ENCODE data around the gene HOXD1. TPM values are rescaled to one million over a fixed set of nuclear protein-coding genes. Genes with fewer than 3 reads are reported as not detected.

Gene HOXD1
- total RNA-seq, 4 donors from 2014 or later = 0.85 to 0.89 TPM; not detected in 2

DNA sequence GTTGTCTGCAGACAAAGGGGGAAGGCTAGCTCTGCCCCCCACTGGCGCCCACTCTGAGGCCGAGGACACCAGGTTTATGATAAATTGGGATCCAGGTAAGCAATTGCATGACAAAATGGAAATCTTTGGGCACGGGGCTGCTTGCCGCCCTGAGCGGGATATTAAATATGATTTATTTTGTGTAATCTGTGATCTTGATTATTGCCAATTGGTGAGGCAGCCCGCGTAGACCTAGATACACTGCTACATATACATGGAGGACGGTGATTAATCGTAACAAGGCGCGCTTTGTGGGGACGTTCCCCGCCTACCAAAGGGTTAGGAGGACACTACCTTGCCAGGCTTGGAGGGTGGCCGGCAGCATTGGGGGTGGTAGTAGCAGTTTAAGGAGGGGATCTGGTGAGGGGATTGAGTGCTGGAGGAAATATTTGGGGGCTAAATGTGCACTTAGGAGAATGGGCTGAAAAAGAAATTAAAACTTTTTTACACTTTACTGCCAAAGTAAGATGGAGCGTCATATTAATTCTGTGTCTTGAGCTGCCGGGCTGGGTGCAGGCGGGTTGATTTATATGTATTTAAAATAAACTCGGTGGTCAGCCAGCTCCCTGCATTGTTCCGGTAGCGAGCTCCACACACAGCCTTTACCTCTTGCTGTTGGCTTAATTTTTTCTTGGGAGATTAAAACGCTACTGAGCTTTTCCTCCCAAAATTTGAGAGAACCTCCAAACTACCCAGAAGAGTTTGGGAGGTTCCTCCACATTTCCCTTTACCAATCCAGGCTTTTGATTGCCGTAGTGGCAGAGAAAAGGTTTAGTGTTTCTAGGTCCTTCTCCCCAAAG lies 27.3 kb upstream of the HOXD1 start:
- WGBS = 52% methylated on average over 22 of the region's 22 CpGs
- Histone ChIP-seq H3K27ac (no peak overlapping the region), H3K9me3 (no peaks in the 10 kb centered on the region), H3K4me3 (peak overlapping the region; percentile 26), H3K36me3 (no peaks in the 10 kb centered on the region), H3K27me3 (peaks cover 99% of the 10 kb centered on the region), H3K4me1 (peaks cover 58% of the 10 kb centered on the region)
- TF ChIP-seq EP300 (IDR thresholded peaks at IDR 0.05) (no peak), POLR2A (IDR thresholded peaks at IDR 0.05) (no peak), POLR2AphosphoS5 (IDR thresholded peaks at IDR 0.05) (no peak)
- TF ChIP-seq, protein P1, sequence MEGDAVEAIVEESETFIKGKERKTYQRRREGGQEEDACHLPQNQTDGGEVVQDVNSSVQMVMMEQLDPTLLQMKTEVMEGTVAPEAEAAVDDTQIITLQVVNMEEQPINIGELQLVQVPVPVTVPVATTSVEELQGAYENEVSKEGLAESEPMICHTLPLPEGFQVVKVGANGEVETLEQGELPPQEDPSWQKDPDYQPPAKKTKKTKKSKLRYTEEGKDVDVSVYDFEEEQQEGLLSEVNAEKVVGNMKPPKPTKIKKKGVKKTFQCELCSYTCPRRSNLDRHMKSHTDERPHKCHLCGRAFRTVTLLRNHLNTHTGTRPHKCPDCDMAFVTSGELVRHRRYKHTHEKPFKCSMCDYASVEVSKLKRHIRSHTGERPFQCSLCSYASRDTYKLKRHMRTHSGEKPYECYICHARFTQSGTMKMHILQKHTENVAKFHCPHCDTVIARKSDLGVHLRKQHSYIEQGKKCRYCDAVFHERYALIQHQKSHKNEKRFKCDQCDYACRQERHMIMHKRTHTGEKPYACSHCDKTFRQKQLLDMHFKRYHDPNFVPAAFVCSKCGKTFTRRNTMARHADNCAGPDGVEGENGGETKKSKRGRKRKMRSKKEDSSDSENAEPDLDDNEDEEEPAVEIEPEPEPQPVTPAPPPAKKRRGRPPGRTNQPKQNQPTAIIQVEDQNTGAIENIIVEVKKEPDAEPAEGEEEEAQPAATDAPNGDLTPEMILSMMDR (IDR thresholded peaks at IDR 0.05) = no peak
- no peak for DNase-seq (ENCODE audit: low spot score in 2 of 2)

DNA sequence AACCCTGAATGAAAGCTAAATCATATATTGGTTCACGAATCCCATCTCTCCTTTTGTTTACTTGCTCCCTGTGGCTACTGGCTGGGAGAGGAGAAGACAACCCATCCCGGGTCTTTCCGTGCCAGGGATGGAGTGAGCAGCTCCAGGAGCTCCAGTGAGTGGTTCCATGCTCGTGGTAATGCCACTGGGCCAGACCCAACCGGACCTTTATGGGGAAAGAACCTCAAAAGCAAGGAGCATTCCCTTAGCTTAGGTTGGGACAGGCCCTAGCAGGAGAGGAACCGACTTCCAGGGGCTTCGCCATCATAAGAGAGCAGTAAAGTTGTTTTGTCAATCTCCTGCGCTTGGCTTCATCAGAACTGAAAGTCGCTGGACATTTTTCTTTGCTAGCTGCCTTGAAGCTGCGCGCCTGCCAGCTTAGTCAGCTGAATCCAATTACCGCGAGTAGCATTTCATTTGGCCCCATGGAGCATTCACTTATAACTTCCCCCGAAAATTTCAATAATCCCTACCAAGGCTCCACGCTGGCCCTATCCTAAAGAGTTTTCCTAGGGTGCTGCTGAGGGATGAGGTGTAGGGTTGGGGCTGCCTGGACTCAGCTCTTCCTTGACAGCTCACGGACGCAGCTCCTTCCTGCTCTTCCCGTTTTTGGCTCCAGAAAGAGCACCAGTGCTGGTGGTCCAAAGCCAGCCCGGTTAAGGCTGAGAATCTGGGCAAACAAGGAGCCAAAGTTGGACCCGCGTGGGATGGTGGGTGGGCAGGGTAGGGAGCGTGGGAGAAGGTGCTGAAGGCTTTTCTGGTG lies 26.4 kb upstream of the HOXD1 start:
- 7% methylated on average over 22 of the region's 22 CpGs for WGBS
- H3K4me1 ChIP-seq = peaks cover 54% of the 10 kb centered on the region
- DNase-seq (ENCODE audit: low spot score in 2 of 2) = no peak
- no peak for TF ChIP-seq POLR2A (IDR thresholded peaks at IDR 0.05)
- TF ChIP-seq, protein P1 (IDR thresholded peaks at IDR 0.05) = no peak
- peak overlapping the region; percentile 15 for H3K4me3 ChIP-seq
- peaks cover 98% of the 10 kb centered on the region for H3K27me3 ChIP-seq
- no peaks in the 10 kb centered on the region for H3K9me3 ChIP-seq
- H3K27ac ChIP-seq = no peak overlapping the region
- H3K36me3 ChIP-seq = no peaks in the 10 kb centered on the region

DNA sequence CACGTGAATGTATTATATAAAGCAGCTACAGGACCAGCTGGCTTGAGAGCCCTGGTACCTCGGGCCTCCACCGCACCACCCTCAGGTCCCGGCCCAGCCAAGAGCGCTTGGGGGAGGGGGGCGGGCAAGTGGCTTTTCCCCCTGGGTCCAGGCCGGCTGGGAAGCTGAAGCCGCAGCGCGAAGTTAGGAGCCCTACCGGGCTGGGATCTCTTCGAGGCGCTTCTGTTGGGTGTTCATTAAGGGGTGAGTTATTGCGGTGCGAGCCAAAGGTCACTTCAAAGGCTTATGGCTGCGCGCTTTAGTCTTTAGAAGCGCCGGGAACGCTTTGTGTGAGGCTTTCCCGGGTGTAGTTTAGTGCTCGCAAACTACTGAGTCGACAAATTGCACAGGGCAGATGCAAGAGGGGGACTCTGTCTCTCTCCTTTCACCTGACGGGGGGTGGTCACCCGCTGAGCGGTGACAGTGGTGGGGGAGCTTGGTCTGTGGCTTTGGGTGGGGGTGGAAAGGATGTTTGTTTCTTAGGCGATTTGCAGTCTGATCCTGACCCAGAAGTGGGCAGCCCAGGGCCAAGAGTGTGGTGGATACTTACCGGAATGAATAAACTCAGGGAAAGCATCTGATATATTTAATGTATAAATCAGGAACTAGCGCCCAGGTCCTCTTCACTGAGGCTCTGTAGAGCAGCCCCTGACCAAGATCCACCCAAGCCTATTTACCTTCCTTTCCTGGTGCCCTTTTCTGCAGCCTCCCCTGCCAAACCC lies 25.4 kb upstream of the HOXD1 start:
- no peaks in the 10 kb centered on the region for H3K36me3 ChIP-seq
- 47% methylated on average over 27 of the region's 29 CpGs for WGBS
- H3K4me3 ChIP-seq = no peak overlapping the region
- H3K4me1 ChIP-seq = peaks cover 44% of the 10 kb centered on the region
- no peak for DNase-seq (ENCODE audit: low spot score in 2 of 2)
- no peak overlapping the region for H3K27ac ChIP-seq
- TF ChIP-seq, protein P1 (IDR thresholded peaks at IDR 0.05) = no peak
- no peak for TF ChIP-seq POLR2AphosphoS5 (IDR thresholded peaks at IDR 0.05)
- TF ChIP-seq EP300 (IDR thresholded peaks at IDR 0.05) = no peak
- no peak for TF ChIP-seq POLR2A (IDR thresholded peaks at IDR 0.05)
- peaks cover 98% of the 10 kb centered on the region for H3K27me3 ChIP-seq
- no peaks in the 10 kb centered on the region for H3K9me3 ChIP-seq

DNA sequence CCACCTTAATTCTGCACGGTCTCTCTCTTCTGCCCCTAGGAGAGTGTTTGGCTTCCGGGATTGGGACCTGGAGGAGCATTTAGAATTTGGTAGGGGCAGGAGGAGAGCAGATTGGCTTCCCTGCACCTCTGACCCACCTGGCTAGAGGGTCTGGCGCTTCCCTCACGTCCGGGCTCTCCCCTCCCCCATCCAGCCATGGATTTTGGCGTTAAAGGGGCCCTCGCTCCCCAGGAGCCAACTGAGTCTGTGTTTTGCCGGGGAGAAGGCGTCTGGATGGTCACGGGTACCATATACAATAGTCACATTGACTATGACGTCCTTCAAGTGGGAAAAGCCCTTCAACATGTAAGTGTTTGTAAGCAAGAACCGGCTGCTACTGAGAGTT lies 24.8 kb upstream of the HOXD1 start:
- H3K27me3 ChIP-seq = peaks cover 98% of the 10 kb centered on the region
- H3K4me1 ChIP-seq = peaks cover 38% of the 10 kb centered on the region
- TF ChIP-seq POLR2A (IDR thresholded peaks at IDR 0.05) = no peak
- TF ChIP-seq, protein P1 (IDR thresholded peaks at IDR 0.05) = no peak
- no peak for TF ChIP-seq POLR2AphosphoS5 (IDR thresholded peaks at IDR 0.05)
- no peak for TF ChIP-seq EP300 (IDR thresholded peaks at IDR 0.05)
- no peaks in the 10 kb centered on the region for H3K9me3 ChIP-seq
- H3K4me3 ChIP-seq = no peak overlapping the region
- H3K36me3 ChIP-seq = no peaks in the 10 kb centered on the region
- no peak for DNase-seq (ENCODE audit: low spot score in 2 of 2)
- 40% methylated on average over 12 of the region's 12 CpGs for WGBS
- H3K27ac ChIP-seq = no peak overlapping the region

All from suprapubic skin (tissue), 4 donors.